MM.1S (cell line): ENCODE results near the gene DDI2.
"Not testable (repeated sequence)": the region's sequence is repeated elsewhere in the genome, so short reads cannot be mapped to it uniquely, and the experiment has no call there.

ENCODE experiments used
- DNase-seq: peaks from one replicate; pipeline ENCODE4 v3.0.0-alpha.2; 2015
- H2AFZ ChIP-seq: fragments of 300-600 bp; sonication (generic); 2 replicates; pipeline ENCODE4 v1.6.0; 2016; ENCODE audit warnings: antibody characterized with exemption, low read length
- H3F3A ChIP-seq: fragments of 300-600 bp; sonication (generic); 2 replicates; pipeline ENCODE4 v1.6.1; 2016; ENCODE audit warnings: mild to moderate bottlenecking, antibody characterized with exemption, low read length, moderate library complexity, mixed read lengths; ENCODE audit not compliant: insufficient read depth
- H3K27ac ChIP-seq: fragments of 300-600 bp; sonication (generic); 2 replicates; pipeline ENCODE4 v1.5.1; 2016; ENCODE audit warnings: mild to moderate bottlenecking, low read length
- H3K27me3 ChIP-seq: fragments of 300-600 bp; sonication (generic); replicated peaks from 2 replicates; pipeline ENCODE4 v1.6.0; 2016; ENCODE audit warnings: low read length; ENCODE audit not compliant: insufficient read depth
- H3K36me3 ChIP-seq: fragments of 300-600 bp; sonication (generic); replicated peaks from 2 replicates; pipeline ENCODE4 v1.6.1; 2016; ENCODE audit warnings: mild to moderate bottlenecking, low read length, mixed read lengths; ENCODE audit not compliant: insufficient read depth
- H3K4me1 ChIP-seq: fragments of 300-600 bp; sonication (generic); 2 replicates; pipeline ENCODE4 v1.6.1; 2016; ENCODE audit warnings: low read length, mixed read lengths
- H3K4me2 ChIP-seq: fragments of 300-600 bp; sonication (generic); 2 replicates; pipeline ENCODE4 v1.6.0; 2016; ENCODE audit warnings: low read depth, low read length
- H3K4me3 ChIP-seq: fragments of 300-600 bp; sonication (generic); 2 replicates; pipeline ENCODE4 v1.5.1; 2016; ENCODE audit warnings: low read length, mixed read lengths
- H3K79me2 ChIP-seq: fragments of 300-600 bp; sonication (generic); 2 replicates; pipeline ENCODE4 v1.6.1; 2016; ENCODE audit warnings: mixed run types, low read length, mixed read lengths
- H3K9ac ChIP-seq: fragments of 300-600 bp; sonication (generic); 2 replicates; pipeline ENCODE4 v1.6.1; 2016; ENCODE audit warnings: low read length, mixed read lengths
- H3K9me2 ChIP-seq: fragments of 300-600 bp; sonication (generic); replicated peaks from 2 replicates; pipeline ENCODE4 v1.6.1; 2016; ENCODE audit warnings: mild to moderate bottlenecking, low read length, mixed read lengths; ENCODE audit not compliant: insufficient read depth
- H3K9me3 ChIP-seq: fragments of 300-600 bp; sonication (generic); replicated peaks from 2 replicates; pipeline ENCODE4 v1.6.1; 2016; ENCODE audit warnings: mild to moderate bottlenecking, low read length, mixed read lengths; ENCODE audit not compliant: insufficient read depth
- H4K20me1 ChIP-seq: fragments of 300-600 bp; sonication (generic); 2 replicates; pipeline ENCODE4 v1.6.1; 2016; ENCODE audit warnings: mild to moderate bottlenecking, low read length, moderate library complexity, mixed read lengths; ENCODE audit not compliant: insufficient read depth
- CTCF ChIP-seq: fragments of 300-600 bp; sonication (generic); IDR thresholded peaks from 2 replicates; pipeline ENCODE4 v1.5.1; 2016; ENCODE audit warnings: antibody characterized with exemption, low read length, mixed read lengths
- EZH2 ChIP-seq: fragments of 300-600 bp; sonication (generic); optimal IDR thresholded peaks from 2 replicates; pipeline ENCODE3; 2017; ENCODE audit warnings: low read depth, mild to moderate bottlenecking, antibody characterized with exemption, low read length, mixed read lengths
- EZH2phosphoT487 ChIP-seq: fragments of 300-600 bp; sonication (generic); IDR thresholded peaks from 2 replicates; pipeline ENCODE4 v1.6.1; 2018; ENCODE audit warnings: antibody characterized with exemption, low read length

Gene DDI2

GRCh38 chr1:15650433-15650832, 33.2 kb downstream of the DDI2 start:
- no peaks in the 10 kb centered on the region for H3K27me3 ChIP-seq
- H3F3A ChIP-seq, result no peaks in the 10 kb centered on the region
- TF ChIP-seq EZH2phosphoT487 (no peak), CTCF (no peak), EZH2 (no peak)
- H3K79me2 ChIP-seq, result peaks cover under 1% of the 10 kb centered on the region; the same call in 1 of the 2 replicates
- no peaks in the 10 kb centered on the region for H3K9me2 ChIP-seq
- no peak overlapping the region for H3K9ac ChIP-seq
- no peaks in the 10 kb centered on the region for H3K9me3 ChIP-seq
- H4K20me1 ChIP-seq, result no peaks in the 10 kb centered on the region
- DNase-seq, result no peak
- H2AFZ ChIP-seq, result no peak overlapping the region
- no peak overlapping the region for H3K4me2 ChIP-seq
- peaks cover 5% of the 10 kb centered on the region; the same call in 1 of the 2 replicates for H3K36me3 ChIP-seq
- no peak overlapping the region for H3K27ac ChIP-seq
- H3K4me3 ChIP-seq, result no peak overlapping the region
- H3K4me1 ChIP-seq, result no peaks in the 10 kb centered on the region

- not testable (repeated sequence) for DNase-seq, H3K27me3 ChIP-seq, H3K4me1 ChIP-seq, H3K4me2 ChIP-seq, H2AFZ ChIP-seq, H3F3A ChIP-seq, H3K9me2 ChIP-seq, H3K79me2 ChIP-seq, H3K27ac ChIP-seq, H3K36me3 ChIP-seq, H3K9me3 ChIP-seq, H3K4me3 ChIP-seq, H3K9ac ChIP-seq, H4K20me1 ChIP-seq
These were observed 34.9 kb downstream of the DDI2 start for GRCh38 chr1:15652130-15652529.

GRCh38 chr1:15654091-15654690, 36.9 kb downstream of the DDI2 start:
- peaks cover 10% of the 10 kb centered on the region; the same call in 1 of the 2 replicates for H3K36me3 ChIP-seq
- TF ChIP-seq EZH2 (no peak), EZH2phosphoT487 (no peak), CTCF (no peak)

GRCh38 chr1:15656464-15656863, 39.2 kb downstream of the DDI2 start:
- no peak for TF ChIP-seq EZH2
- no peak for TF ChIP-seq EZH2phosphoT487
- TF ChIP-seq CTCF, result no peak
- Histone ChIP-seq H3K9me2 (no peaks in the 10 kb centered on the region), H3K36me3 (peaks cover 17% of the 10 kb centered on the region), H3K9me3 (no peaks in the 10 kb centered on the region), H3K27ac (no peak overlapping the region), H3K27me3 (no peaks in the 10 kb centered on the region), H2AFZ (no peak overlapping the region), H3F3A (no peaks in the 10 kb centered on the region), H3K4me3 (no peak overlapping the region), H3K4me2 (no peak overlapping the region), H3K79me2 (no peaks in the 10 kb centered on the region), H3K9ac (no peak overlapping the region), H3K4me1 (no peaks in the 10 kb centered on the region), H4K20me1 (no peaks in the 10 kb centered on the region)
- no peak for DNase-seq

More at GRCh38 chr1:15654091-15654690, 36.9 kb downstream of the DDI2 start:
- Histone ChIP-seq H3K4me1 (no peaks in the 10 kb centered on the region), H3K27me3 (no peaks in the 10 kb centered on the region), H4K20me1 (no peaks in the 10 kb centered on the region), H3K4me2 (no peak overlapping the region), H2AFZ (no peak overlapping the region), H3K9ac (no peak overlapping the region), H3K9me2 (no peaks in the 10 kb centered on the region), H3K4me3 (no peak overlapping the region), H3K79me2 (no peaks in the 10 kb centered on the region), H3F3A (no peaks in the 10 kb centered on the region), H3K9me3 (no peaks in the 10 kb centered on the region), H3K27ac (no peak overlapping the region)
- DNase-seq, result no peak
